ENCODE results near the gene ARFGAP1. TPM values are rescaled to one million over a fixed set of nuclear protein-coding genes. Genes with fewer than 3 reads are reported as not detected.

The ARFGAP1 gene
- total and polyA plus RNA-seq, 2 of the 8 experiments (the other 6 are each of a cell fraction or from before 2014, with no cell fraction given): 93.7 to 100 TPM

- no peak overlapping the region for H3K4me3 ChIP-seq (ENCODE audit: extremely low read depth in 1 of 4, insufficient read depth in 2 of 4, low read depth in 3 of 4, low read length in 4 of 4)
- no peak overlapping the region for H3K18ac ChIP-seq (ENCODE audit: extremely low read depth, low read length)
- WGBS, 2 experiments (ENCODE audit: extremely low coverage in 1 of 2, insufficient coverage in 1 of 2, insufficient read length in 1 of 2, insufficient replicate concordance in 2 of 2, low coverage in 1 of 2, low lambda C conversion rate in 2 of 2, missing lambda C conversion rate in 1 of 2): 90% methylated on average over 10 of the region's 10 CpGs; no CpG with 5 or more reads in 1 of the 2 experiments
- 0 out of 2 replicates have a peak overlapping the region, but pooled peaks have one; percentile 46 for H2BK15ac ChIP-seq (ENCODE audit: low read length)
- peaks cover 0 to 2% (median 0%) of the 10 kb centered on the region in 4 experiments; a peak in 2 of 7 replicates for H3K27me3 ChIP-seq (replicated peaks in 1 of 4; ENCODE audit: control insufficient read depth in 3 of 4, extremely low read depth in 1 of 4, insufficient read depth in 3 of 4, low read length in 3 of 4)
- H3K23me2 ChIP-seq (ENCODE audit: low read depth, low read length): no peaks in the 10 kb centered on the region
- DNase-seq (ENCODE audit: low read depth in 1 of 2, low spot score in 2 of 2): no peak
- H4K5ac ChIP-seq (ENCODE audit: insufficient read length, low read depth, low read length): no peak overlapping the region
- H4K91ac ChIP-seq (replicated peaks; ENCODE audit: insufficient read length, low read length): no peak overlapping the region
- no peaks in the 10 kb centered on the region for H3K79me2 ChIP-seq (ENCODE audit: control insufficient read depth in 1 of 2, insufficient read depth in 2 of 2, low read length in 2 of 2)
- no peak for FAIRE-seq
- peak overlapping the region; percentile 68; the same call in 1 of the 2 replicates for H2BK12ac ChIP-seq (ENCODE audit: low read depth, low read length)
- no peak overlapping the region for H4K8ac ChIP-seq (ENCODE audit: extremely low read depth, insufficient read depth, low read length)
- no peak overlapping the region for H3K23ac ChIP-seq (ENCODE audit: insufficient read length)
- H2BK120ac ChIP-seq (replicated peaks; ENCODE audit: low read depth, low read length): no peak overlapping the region
- H2BK5ac ChIP-seq (ENCODE audit: low read depth, low read length): no peak overlapping the region
- H3K4me2 ChIP-seq (ENCODE audit: insufficient read depth in 1 of 2, low read depth in 2 of 2, low read length in 2 of 2): no peak overlapping the region
- no peak overlapping the region for H3K14ac ChIP-seq (ENCODE audit: insufficient read length)
- H3K4me1 ChIP-seq (replicated peaks in 1 of 4; ENCODE audit: control insufficient read depth in 3 of 4, insufficient read depth in 4 of 4, low read length in 3 of 4): peaks cover 0 to 2% (median 0%) of the 10 kb centered on the region in 4 experiments; a peak in 2 of 7 replicates
- CTCF ChIA-PET (ENCODE audit: partially characterized antibody): interaction anchor here (1.2 to 11.0 kb wide), 2 partner anchors 18 to 39 kb away, joined by 3 to 63 read pairs; no protein-coding TSS in a partner anchor
- H3K9ac ChIP-seq (replicated peaks in 1 of 4; ENCODE audit: extremely low read depth in 1 of 4, low read depth in 3 of 4, low read length in 3 of 4): no peak overlapping the region
- no peaks in the 10 kb centered on the region for H3K79me1 ChIP-seq (ENCODE audit: low read depth, low read length)
- no peak overlapping the region for H2AK5ac ChIP-seq (ENCODE audit: low read depth, low read length)
- POLR2A ChIA-PET (ENCODE audit: partially characterized antibody): interaction anchor here (0.7 to 1.0 kb wide), 2 partner anchors 9 to 217 kb away, joined by 3 to 4 read pairs; no protein-coding TSS in a partner anchor
- H2BK20ac ChIP-seq (ENCODE audit: low read length): no peak overlapping the region
- H3K9me3 ChIP-seq (ENCODE audit: insufficient read depth in 2 of 2, low read depth in 1 of 2, low read length in 1 of 2): no peaks in the 10 kb centered on the region
- no peak overlapping the region for H3K27ac ChIP-seq (ENCODE audit: low read depth, low read length)
- no peaks in the 10 kb centered on the region for H3K36me3 ChIP-seq (ENCODE audit: control insufficient read depth in 2 of 4, insufficient read depth in 4 of 4, low read length in 3 of 4)
- no peak overlapping the region for H3K4ac ChIP-seq (replicated peaks; ENCODE audit: insufficient read length, low read depth, low read length)
- H3K56ac ChIP-seq (replicated peaks; ENCODE audit: insufficient read length, low read depth, low read length): no peak overlapping the region
- H2AFZ ChIP-seq (ENCODE audit: low read length): no peak overlapping the region
- no peaks in the 10 kb centered on the region for H4K20me1 ChIP-seq (replicated peaks in 1 of 2; ENCODE audit: control insufficient read depth in 1 of 2, insufficient read depth in 2 of 2, low read length in 2 of 2)
- TF ChIP-seq, protein P1, sequence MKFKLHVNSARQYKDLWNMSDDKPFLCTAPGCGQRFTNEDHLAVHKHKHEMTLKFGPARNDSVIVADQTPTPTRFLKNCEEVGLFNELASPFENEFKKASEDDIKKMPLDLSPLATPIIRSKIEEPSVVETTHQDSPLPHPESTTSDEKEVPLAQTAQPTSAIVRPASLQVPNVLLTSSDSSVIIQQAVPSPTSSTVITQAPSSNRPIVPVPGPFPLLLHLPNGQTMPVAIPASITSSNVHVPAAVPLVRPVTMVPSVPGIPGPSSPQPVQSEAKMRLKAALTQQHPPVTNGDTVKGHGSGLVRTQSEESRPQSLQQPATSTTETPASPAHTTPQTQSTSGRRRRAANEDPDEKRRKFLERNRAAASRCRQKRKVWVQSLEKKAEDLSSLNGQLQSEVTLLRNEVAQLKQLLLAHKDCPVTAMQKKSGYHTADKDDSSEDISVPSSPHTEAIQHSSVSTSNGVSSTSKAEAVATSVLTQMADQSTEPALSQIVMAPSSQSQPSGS (IDR thresholded peaks at IDR 0.05; ENCODE audit: low read length): no peak
- TF ChIP-seq CTBP2 (IDR thresholded peaks at IDR 0.05; ENCODE audit: borderline replicate concordance, insufficient read depth, insufficient read length, low read length) (no peak), POLR2A (IDR thresholded peaks at IDR 0.05; ENCODE audit: control extremely low read depth in 1 of 2, low read depth in 2 of 2, low read length in 2 of 2) (no peak), YY1 (IDR thresholded peaks at IDR 0.05; ENCODE audit: low read depth, low read length) (no peak), CREB1 (IDR thresholded peaks at IDR 0.05) (no peak), CBX5 (IDR thresholded peaks at IDR 0.05; ENCODE audit: low read depth, low read length) (no peak), BACH1 (IDR thresholded peaks at IDR 0.05; ENCODE audit: low read length) (no peak), SRF (IDR thresholded peaks at IDR 0.05; ENCODE audit: low read depth, low read length) (no peak), ASH2L (IDR thresholded peaks at IDR 0.05; ENCODE audit: low read length) (no peak), POU5F1 (IDR thresholded peaks at IDR 0.05; ENCODE audit: low read depth, low read length) (no peak)
Measured at GRCh38 chr20:63264000-63264399, 8.6 kb upstream of the ARFGAP1 start.
